K562 (cell line): ENCODE data around the gene ZNF439. TPM values are rescaled to one million over a fixed set of nuclear protein-coding genes. Genes with fewer than 3 reads are reported as not detected.

ENCODE experiments used
- ATAC-seq: fragments of 200-7000 bp; cut with Tn5 transposase; 3 replicates; pipeline ENCODE4 v1.9.1; 2020; ENCODE audit warnings: moderate library complexity
- BruUV-seq: library from RNA; stranded (reverse); fragments of 400-500 nt; replicated peaks from 2 replicates; lab custom pipeline; 2021; lab: Mats Ljungman, UMichigan
- CTCF ChIA-PET: fragments of 300-600 bp; formaldehyde crosslinking; extraction: SDS; loops from one replicate; lab custom pipeline; 2021; ENCODE audit warnings: low intra/inter-chr PET ratio; lab: Yijun Ruan, JAX
- POLR2A ChIA-PET: fragments of 300-600, 350-650 bp; sonication (Branson Sonifier 250); formaldehyde crosslinking; extraction: SDS; loops from one replicate; lab custom pipeline; 2021; ENCODE audit warnings: antibody characterized with exemption, inconsistent platforms; lab: Yijun Ruan, JAX
- DNase-seq, 4 experiments: peaks; one replicate each; pipeline versions ENCODE4 v3.0.0 to v3.0.0-alpha.2; 2011 to 2018; ENCODE audit warnings: low spot score in 3 of 4, mixed read lengths in 3 of 4; ENCODE audit errors: extremely low read depth in 1 of 4
- FAIRE-seq: peaks from 2 replicates; lab custom pipeline; 2011; peaks lifted over from hg19 to GRCh38; lab: Jason Lieb, UNC
- H2AFZ ChIP-seq: 2 replicates; pipeline ENCODE4 v1.6.0; 2011; ENCODE audit warnings: low read depth, low read length, control low read depth, inconsistent platforms
- H3K27ac ChIP-seq: fragments of 200-600 bp; 3 replicates; pipeline ENCODE4 v1.8.0; 2011; ENCODE audit warnings: low read depth, mild to moderate bottlenecking, control low read depth, inconsistent platforms, low read length, moderate library complexity, mixed read lengths; ENCODE audit errors: extremely low read depth
- H3K27me3 ChIP-seq, 2 experiments: fragments of 300-600 bp in 1 of 2; 2 replicates in 1 of 2; 3 replicates in 1 of 2; pipeline versions ENCODE4 v1.6.0 to v1.8.0; 2011; ENCODE audit warnings: inconsistent platforms in 2 of 2, low read length in 2 of 2, mild to moderate bottlenecking in 1 of 2, mixed read lengths in 1 of 2, moderate library complexity in 1 of 2; ENCODE audit not compliant: control insufficient read depth in 2 of 2, insufficient read depth in 2 of 2
- H3K36me3 ChIP-seq: fragments of 300-600 bp; 3 replicates; pipeline ENCODE4 v1.8.0; 2011; ENCODE audit warnings: mild to moderate bottlenecking, low read length, inconsistent platforms; ENCODE audit not compliant: control insufficient read depth, insufficient read depth
- H3K4me1 ChIP-seq, 2 experiments: fragments of 200-600 bp in 1 of 2; replicated peaks in 1 of 2; 2 replicates in 1 of 2; 3 replicates in 1 of 2; pipeline versions ENCODE4 v1.5.1 to v1.8.0; 2011; ENCODE audit warnings: inconsistent platforms in 2 of 2, low read length in 2 of 2, mild to moderate bottlenecking in 1 of 2, mixed read lengths in 1 of 2, moderate library complexity in 1 of 2; ENCODE audit not compliant: control insufficient read depth in 2 of 2, insufficient read depth in 2 of 2
- H3K4me2 ChIP-seq: 2 replicates; pipeline ENCODE4 v1.6.1; 2011; ENCODE audit warnings: low read length, control low read depth, inconsistent platforms, mixed read lengths; ENCODE audit not compliant: insufficient read depth
- H3K4me3 ChIP-seq: fragments of 200-600 bp; sonication (generic), shearing (Covaris generic); 2 replicates; pipeline ENCODE4 v1.5.1; 2016; ENCODE audit warnings: control low read depth, inconsistent platforms
- H3K79me2 ChIP-seq: fragments of 200-600 bp; 3 replicates; pipeline ENCODE4 v1.8.0; 2011; ENCODE audit warnings: low read length, inconsistent platforms; ENCODE audit not compliant: control insufficient read depth, insufficient read depth
- H3K9ac ChIP-seq, 2 experiments: 2 replicates each; pipeline versions ENCODE4 v1.6.0 to v1.6.1; 2011; ENCODE audit warnings: low read depth in 2 of 2, low read length in 2 of 2, control low read depth in 1 of 2, inconsistent platforms in 1 of 2, mild to moderate bottlenecking in 1 of 2, mixed read lengths in 1 of 2; ENCODE audit not compliant: insufficient read depth in 1 of 2
- H3K9me1 ChIP-seq: one replicate; pipeline ENCODE4 v1.6.0; 2011; ENCODE audit warnings: inconsistent platforms, mild to moderate bottlenecking, low read length, moderate library complexity; ENCODE audit not compliant: control insufficient read depth, insufficient read depth
- H3K9me3 ChIP-seq: replicated peaks from 2 replicates; pipeline ENCODE4 v1.5.1; 2011; ENCODE audit warnings: low read depth, low read length, inconsistent platforms; ENCODE audit not compliant: control insufficient read depth, insufficient read depth
- H4K20me1 ChIP-seq: replicated peaks from 2 replicates; pipeline ENCODE4 v1.6.1; 2011; ENCODE audit warnings: low read length, inconsistent platforms, mixed read lengths; ENCODE audit not compliant: control insufficient read depth, insufficient read depth
- CBX3 ChIP-seq, 2 experiments: IDR thresholded peaks; 1 replicate in 1 of 2; 2 replicates in 1 of 2; pipeline ENCODE4 v1.6.1; 2012; ENCODE audit warnings: inconsistent platforms in 2 of 2, low read length in 2 of 2, borderline replicate concordance in 1 of 2, control low read depth in 1 of 2
- CC2D1A ChIP-seq: fragments of 450-650 bp; IDR thresholded peaks from 2 replicates; pipeline ENCODE4 v1.6.1; 2017; ENCODE audit warnings: mild to moderate bottlenecking
- RAD21 ChIP-seq, 2 experiments: fragments of 250-450 bp in 1 of 2; fragments of 450-650 bp in 1 of 2; sonication (Bioruptor Pico) in 1 of 2; formaldehyde crosslinking in 1 of 2; IDR thresholded peaks in 1 of 2; conservative IDR thresholded peaks in 1 of 2; 2 replicates each; pipeline versions ENCODE4 v1.4.0 to v1.8.0; 2020 to 2022; ENCODE audit warnings: mild to moderate bottlenecking in 2 of 2, moderate library complexity in 1 of 2
- REST ChIP-seq, 2 experiments: fragments of 450-650 bp; formaldehyde crosslinking in 1 of 2; IDR thresholded peaks; 2 replicates each; pipeline versions ENCODE4 v1.4.0 to v1.6.1; 2014 to 2020; ENCODE audit warnings: mild to moderate bottlenecking in 2 of 2, borderline replicate concordance in 1 of 2, low read depth in 1 of 2
- STAG1 ChIP-seq: sonication (generic); formaldehyde crosslinking; IDR thresholded peaks from 2 replicates; pipeline ENCODE4 v1.5.0; 2020; ENCODE audit warnings: missing genetic modification reagents, borderline replicate concordance
- TBL1XR1 ChIP-seq, 2 experiments: IDR thresholded peaks; 2 replicates each; pipeline ENCODE4 v1.6.1; 2012; ENCODE audit warnings: improper control_type of control experiment in 2 of 2, low read length in 2 of 2, mild to moderate bottlenecking in 1 of 2
- WGBS: fragments of 100-300 bp; shearing (Covaris generic); methylation state at CpG from one replicate; pipeline ENCODE4 v1.1.6; 2016; ENCODE audit warnings: low coverage, mixed read lengths; ENCODE audit not compliant: insufficient coverage; ENCODE audit errors: missing lambda C conversion rate; 5-methylcytosine and 5-hydroxymethylcytosine counted together
- in situ Hi-C: fragments of 300-500 bp; cut with MboI; formaldehyde crosslinking; loops from 4 replicates; pipeline ENCODE4 v1.15.0; 2018; ENCODE audit warnings: inconsistent platforms, mixed read lengths
- intact Hi-C: fragments of 100-400 bp; cut with micrococcal nuclease; formaldehyde crosslinking; loops from 2 replicates; pipeline ENCODE4 v1.14.2; 2022
- polyA plus RNA-seq, 8 experiments: library from polyadenylated mRNA; depleted of rRNA in 4 of 8; stranded (reverse) in 5 of 8; unstranded in 3 of 8; fragments of >200 nt; fragmentation: Nextera tagmentation in 2 of 8; fragmentation: Illumina TruSeq in 1 of 8; extraction: Ambion mirVana in 2 of 8; extraction: Trizol in 1 of 8; gene quantifications; 2 replicates each; pipeline versions ENCODE4 v1.2.1 to v1.2.3, GENCODE V29; 2011 to 2014; ENCODE audit warnings: inconsistent platforms in 1 of 8, missing spikeins in 1 of 8
- total RNA-seq, 7 experiments: library from RNA; depleted of rRNA in 6 of 7; stranded (reverse); fragments of >200 nt in 6 of 7; fragmentation: Illumina TruSeq in 2 of 7; extraction: Trizol in 2 of 7; gene quantifications; 2 replicates each; pipeline versions ENCODE4 v1.2.1 to v1.2.3, GENCODE V29; 2011 to 2021; ENCODE audit warnings: low replicate concordance in 1 of 7
- TF ChIP-seq, protein P1 (sequence below), 3 experiments: IDR thresholded peaks in 2 of 3; conservative IDR thresholded peaks in 1 of 3; 2 replicates each; pipeline ENCODE4 v1.5.1; 2011 to 2012; ENCODE audit warnings: low read length in 3 of 3, mild to moderate bottlenecking in 3 of 3, control low read depth in 2 of 3, improper control_type of control experiment in 1 of 3, inconsistent platforms in 1 of 3, low read depth in 1 of 3, mixed read lengths in 1 of 3, moderate library complexity in 1 of 3; ENCODE audit not compliant: insufficient read depth in 2 of 3

The ZNF439 gene
- total and polyA plus RNA-seq, 9 of the 15 experiments (the other 6 are each of a cell fraction or from before 2014, with no cell fraction given), result 0.04 to 0.18 (median 0.10) TPM; not detected in 3

DNA sequence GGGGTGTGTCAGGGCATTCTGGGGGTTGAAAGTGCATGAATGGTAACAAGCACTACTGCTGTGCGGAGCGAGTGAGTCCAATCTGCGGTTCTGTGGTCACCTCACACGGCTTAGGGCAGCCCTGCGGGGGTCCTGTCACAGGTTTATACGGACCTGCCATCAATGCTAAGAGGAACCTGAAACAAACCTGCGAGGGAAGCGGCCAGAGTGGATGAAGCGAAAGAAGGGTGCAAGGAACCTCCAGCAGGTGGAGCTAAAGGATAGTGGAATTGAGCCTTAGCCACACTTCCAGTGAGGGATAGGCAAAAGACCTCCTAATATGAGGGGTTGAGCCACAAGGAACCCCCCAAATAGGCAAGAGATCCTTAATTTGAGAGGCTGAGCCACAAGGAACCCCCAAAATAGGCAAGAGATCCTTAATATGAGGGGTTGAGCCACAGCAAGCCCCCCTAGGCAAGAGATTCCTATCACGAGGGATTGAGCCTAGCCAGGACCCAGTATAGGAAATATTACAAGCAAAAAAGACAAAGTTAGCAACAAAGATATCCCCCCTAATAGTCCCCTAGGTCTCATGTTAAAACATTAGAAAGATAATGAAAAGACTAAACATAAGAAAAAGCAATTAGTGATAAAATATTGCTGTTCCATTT is 32.8 kb downstream of the ZNF439 start:
- Histone ChIP-seq H3K9me1 (no peaks in the 10 kb centered on the region), H3K36me3 (no peaks in the 10 kb centered on the region), H3K4me1 (no peaks in the 10 kb centered on the region), H3K9ac (no peak overlapping the region), H3K4me3 (no peak overlapping the region), H3K79me2 (no peaks in the 10 kb centered on the region), H3K27me3 (no peaks in the 10 kb centered on the region; a peak in 2 of 5 replicates), H3K4me2 (no peak overlapping the region), H3K27ac (no peak overlapping the region), H3K9me3 (peaks cover 6% of the 10 kb centered on the region), H4K20me1 (no peaks in the 10 kb centered on the region), H2AFZ (no peak overlapping the region)
- intact Hi-C loops (loop anchor here (1.0 to 2.0 kb wide), 3 partner anchors 108 to 260 kb away; no protein-coding TSS in a partner anchor), in situ Hi-C loops (no loop called here)
- ATAC-seq (peak; percentile 87), FAIRE-seq (peak; percentile 91), DNase-seq (peak; percentile 56 to 77 (median 64))
- ChIA-PET POLR2A (interaction anchor here (0.6 to 1.0 kb wide), 2 partner anchors 11 to 205 kb away, joined by 3 to 4 read pairs; no protein-coding TSS in a partner anchor), CTCF (interaction anchor here (0.7 to 1.9 kb wide), 4 partner anchors 108 to 260 kb away, joined by 3 to 8 read pairs (median 6); no protein-coding TSS in a partner anchor)
- no TSS peak for BruUV-seq
- whole genome bisulfite sequencing, result 10% methylated on average over 9 of the region's 10 CpGs
- TF ChIP-seq REST (IDR thresholded peaks at IDR 0.05; ENCODE audit: borderline replicate concordance) (peak; percentile 87), REST (CRISPR knock-in tag; IDR thresholded peaks at IDR 0.05; ENCODE audit: low read depth) (no peak), CBX3 (IDR thresholded peaks at IDR 0.05; ENCODE audit: borderline replicate concordance in 1 of 2, low read length in 2 of 2) (0 out of 3 replicates have a peak, but pooled peaks of 1 of the 2 experiments have one; percentile 23), CC2D1A (peak; percentile 57; the same call in 1 of the 2 replicates), RAD21 (CRISPR knock-in tag; conservative IDR thresholded peaks at IDR 0.05 in 1 of 2, IDR thresholded peaks at IDR 0.05 in 1 of 2) (peak; percentile 72 to 90), STAG1 (CRISPR knock-in tag) (peak; percentile 56; the same call in 1 of the 2 replicates), TBL1XR1 (IDR thresholded peaks at IDR 0.05; ENCODE audit: low read length in 2 of 2) (no peak)
- TF ChIP-seq, protein P1, sequence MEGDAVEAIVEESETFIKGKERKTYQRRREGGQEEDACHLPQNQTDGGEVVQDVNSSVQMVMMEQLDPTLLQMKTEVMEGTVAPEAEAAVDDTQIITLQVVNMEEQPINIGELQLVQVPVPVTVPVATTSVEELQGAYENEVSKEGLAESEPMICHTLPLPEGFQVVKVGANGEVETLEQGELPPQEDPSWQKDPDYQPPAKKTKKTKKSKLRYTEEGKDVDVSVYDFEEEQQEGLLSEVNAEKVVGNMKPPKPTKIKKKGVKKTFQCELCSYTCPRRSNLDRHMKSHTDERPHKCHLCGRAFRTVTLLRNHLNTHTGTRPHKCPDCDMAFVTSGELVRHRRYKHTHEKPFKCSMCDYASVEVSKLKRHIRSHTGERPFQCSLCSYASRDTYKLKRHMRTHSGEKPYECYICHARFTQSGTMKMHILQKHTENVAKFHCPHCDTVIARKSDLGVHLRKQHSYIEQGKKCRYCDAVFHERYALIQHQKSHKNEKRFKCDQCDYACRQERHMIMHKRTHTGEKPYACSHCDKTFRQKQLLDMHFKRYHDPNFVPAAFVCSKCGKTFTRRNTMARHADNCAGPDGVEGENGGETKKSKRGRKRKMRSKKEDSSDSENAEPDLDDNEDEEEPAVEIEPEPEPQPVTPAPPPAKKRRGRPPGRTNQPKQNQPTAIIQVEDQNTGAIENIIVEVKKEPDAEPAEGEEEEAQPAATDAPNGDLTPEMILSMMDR (IDR thresholded peaks at IDR 0.05 in 2 of 3, conservative IDR thresholded peaks at IDR 0.05 in 1 of 3; ENCODE audit: insufficient read depth in 2 of 3, low read depth in 1 of 3, low read length in 3 of 3), result peak; percentile 75 to 81 (median 81)
